PC-3 (cell line): ENCODE results near the gene C6orf52. TPM values are rescaled to one million over a fixed set of nuclear protein-coding genes. Genes with fewer than 3 reads are reported as not detected.

Experiments used
- ATAC-seq: fragments of 200-7000 bp; cut with Tn5 transposase; 2 replicates; pipeline ENCODE4 v1.9.1; 2020; ENCODE audit warnings: mild to moderate bottlenecking, moderate library complexity
- BruUV-seq: library from RNA; stranded (reverse); fragments of 400-500 nt; replicated peaks from 2 replicates; lab custom pipeline; 2021; lab: Mats Ljungman, UMichigan
- CTCF ChIA-PET: fragments of 300-600 bp; sonication (Branson Sonifier 250); formaldehyde crosslinking; loops from one replicate; lab custom pipeline; 2022; ENCODE audit warnings: antibody characterized with exemption; lab: Charles Lee
- POLR2A ChIA-PET: fragments of 300-600 bp; sonication (Branson Sonifier 250); formaldehyde crosslinking; loops from one replicate; lab custom pipeline; 2022; ENCODE audit warnings: antibody characterized with exemption; ENCODE audit not compliant: unreplicated experiment; lab: Charles Lee
- DNase-seq: peaks from one replicate; pipeline ENCODE4 v3.0.0-alpha.2; 2015
- H2AFZ ChIP-seq: fragments of 300-600 bp; sonication (generic); 2 replicates; pipeline ENCODE4 v1.6.0; 2016; ENCODE audit warnings: antibody characterized with exemption, low read length
- H3F3A ChIP-seq: fragments of 300-600 bp; sonication (generic); one replicate; pipeline ENCODE4 v1.6.0; 2017; ENCODE audit warnings: antibody characterized with exemption, low read length, control low read depth, mild to moderate bottlenecking; ENCODE audit not compliant: unreplicated experiment
- H3K27ac ChIP-seq: fragments of 300-600 bp; sonication (generic); 2 replicates; pipeline ENCODE4 v1.5.1; 2016; ENCODE audit warnings: mild to moderate bottlenecking, low read length
- H3K27me3 ChIP-seq: fragments of 300-600 bp; sonication (generic); 2 replicates; pipeline ENCODE4 v1.6.1; 2016; ENCODE audit warnings: low read length, mixed read lengths
- H3K36me3 ChIP-seq: fragments of 300-600 bp; sonication (generic); 2 replicates; pipeline ENCODE4 v1.6.1; 2016; ENCODE audit warnings: low read depth, mixed run types, low read length, mixed read lengths
- H3K4me1 ChIP-seq: fragments of 300-600 bp; sonication (generic); 2 replicates; pipeline ENCODE4 v1.5.1; 2016; ENCODE audit warnings: low read length; ENCODE audit not compliant: insufficient read depth
- H3K4me2 ChIP-seq: fragments of 300-600 bp; sonication (generic); 2 replicates; pipeline ENCODE4 v1.6.0; 2016; ENCODE audit warnings: low read length
- H3K4me3 ChIP-seq: fragments of 300-600 bp; sonication (generic); 2 replicates; pipeline ENCODE4 v1.5.1; 2016; ENCODE audit warnings: mild to moderate bottlenecking, low read length, mixed read lengths
- H3K79me2 ChIP-seq: fragments of 300-600 bp; sonication (generic); 2 replicates; pipeline ENCODE4 v1.6.1; 2017; ENCODE audit warnings: low read length, mixed read lengths
- H3K9ac ChIP-seq: fragments of 300-600 bp; sonication (generic); 2 replicates; pipeline ENCODE4 v1.6.0; 2016; ENCODE audit warnings: mild to moderate bottlenecking, low read length
- H3K9me2 ChIP-seq: fragments of 300-600 bp; sonication (generic); replicated peaks from 2 replicates; pipeline ENCODE4 v1.6.1; 2016; ENCODE audit warnings: mixed run types, low read length, mixed read lengths
- H3K9me3 ChIP-seq: fragments of 300-600 bp; sonication (generic); 2 replicates; pipeline ENCODE4 v1.6.1; 2016; ENCODE audit warnings: low read length, mixed read lengths
- H4K20me1 ChIP-seq: fragments of 300-600 bp; sonication (generic); 2 replicates; pipeline ENCODE4 v1.6.1; 2016; ENCODE audit warnings: low read length, mixed read lengths
- EZH2 ChIP-seq: fragments of 300-600 bp; sonication (generic); IDR thresholded peaks from one replicate; pipeline ENCODE4 v1.6.1; 2017; ENCODE audit warnings: antibody characterized with exemption, mild to moderate bottlenecking, low read length; ENCODE audit not compliant: unreplicated experiment
- EZH2phosphoT487 ChIP-seq: fragments of 300-600 bp; sonication (generic); IDR thresholded peaks from 2 replicates; pipeline ENCODE4 v1.6.1; 2018; ENCODE audit warnings: mild to moderate bottlenecking, antibody characterized with exemption, low read length, borderline replicate concordance
- intact Hi-C: fragments of 100-400 bp; cut with micrococcal nuclease; formaldehyde crosslinking; loops from 2 replicates; pipeline ENCODE4 v1.9.0; 2023
- total RNA-seq: library from RNA; depleted of rRNA; stranded (reverse); fragments of >200 nt; gene quantifications from 2 replicates; pipeline ENCODE4 v1.2.3, GENCODE V29; 2014
- TF ChIP-seq, protein P1 (sequence below): fragments of 300-600 bp; sonication (generic); conservative IDR thresholded peaks from 2 replicates; pipeline ENCODE4 v1.5.1; 2017; ENCODE audit warnings: antibody characterized with exemption, low read depth, mild to moderate bottlenecking, low read length

Gene C6orf52
- total RNA-seq, 1 experiment from 2014 or later: 0.80 TPM

DNA sequence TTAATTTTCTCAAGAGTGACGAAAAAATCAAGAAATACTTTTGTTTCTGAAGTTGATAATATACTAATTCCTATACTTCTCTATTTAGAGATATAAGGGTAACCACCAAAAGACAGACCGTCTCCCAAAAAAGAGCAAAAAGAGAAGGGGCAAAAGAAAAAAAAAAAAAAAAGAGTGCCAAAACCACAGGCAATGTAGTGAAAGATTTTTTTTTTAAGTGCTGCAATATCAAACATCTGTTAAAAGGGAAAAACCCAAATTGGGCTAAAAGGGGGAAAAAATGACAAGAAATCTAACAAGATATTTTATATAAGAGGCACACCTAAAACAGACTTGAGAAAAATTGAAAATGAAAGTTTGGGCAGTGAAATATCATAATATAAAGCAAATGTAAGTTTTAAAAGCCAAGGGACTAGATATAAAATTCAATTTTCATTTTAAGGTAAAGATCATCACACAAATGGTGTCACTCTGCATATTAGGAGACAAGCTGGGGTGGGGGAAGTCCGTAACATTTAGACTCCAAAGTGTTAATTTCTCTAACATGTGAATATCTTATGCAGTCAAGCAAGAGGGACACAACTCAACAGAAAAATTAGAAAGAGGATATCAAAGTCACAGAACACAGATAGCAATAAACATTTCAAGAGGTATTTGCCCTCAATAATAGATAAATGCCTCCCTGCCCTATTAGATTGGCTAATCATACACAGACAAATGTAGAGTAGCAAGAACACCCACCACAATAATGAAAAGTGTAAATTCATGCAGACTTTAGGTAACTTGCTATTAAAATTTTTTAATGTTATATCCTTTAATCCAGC lies 9.1 kb downstream of the C6orf52 start:
- Histone ChIP-seq H3K79me2 (no peaks in the 10 kb centered on the region), H3K4me3 (no peak overlapping the region), H4K20me1 (no peaks in the 10 kb centered on the region), H3K9me3 (no peaks in the 10 kb centered on the region), H3K4me1 (no peaks in the 10 kb centered on the region), H3K27me3 (no peaks in the 10 kb centered on the region), H3F3A (no peaks in the 10 kb centered on the region), H3K27ac (no peak overlapping the region), H3K36me3 (no peaks in the 10 kb centered on the region), H3K4me2 (no peak overlapping the region), H2AFZ (no peak overlapping the region), H3K9ac (no peak overlapping the region), H3K9me2 (no peaks in the 10 kb centered on the region)
- TF ChIP-seq EZH2: no peak
- TF ChIP-seq EZH2phosphoT487: no peak
- TF ChIP-seq, protein P1, sequence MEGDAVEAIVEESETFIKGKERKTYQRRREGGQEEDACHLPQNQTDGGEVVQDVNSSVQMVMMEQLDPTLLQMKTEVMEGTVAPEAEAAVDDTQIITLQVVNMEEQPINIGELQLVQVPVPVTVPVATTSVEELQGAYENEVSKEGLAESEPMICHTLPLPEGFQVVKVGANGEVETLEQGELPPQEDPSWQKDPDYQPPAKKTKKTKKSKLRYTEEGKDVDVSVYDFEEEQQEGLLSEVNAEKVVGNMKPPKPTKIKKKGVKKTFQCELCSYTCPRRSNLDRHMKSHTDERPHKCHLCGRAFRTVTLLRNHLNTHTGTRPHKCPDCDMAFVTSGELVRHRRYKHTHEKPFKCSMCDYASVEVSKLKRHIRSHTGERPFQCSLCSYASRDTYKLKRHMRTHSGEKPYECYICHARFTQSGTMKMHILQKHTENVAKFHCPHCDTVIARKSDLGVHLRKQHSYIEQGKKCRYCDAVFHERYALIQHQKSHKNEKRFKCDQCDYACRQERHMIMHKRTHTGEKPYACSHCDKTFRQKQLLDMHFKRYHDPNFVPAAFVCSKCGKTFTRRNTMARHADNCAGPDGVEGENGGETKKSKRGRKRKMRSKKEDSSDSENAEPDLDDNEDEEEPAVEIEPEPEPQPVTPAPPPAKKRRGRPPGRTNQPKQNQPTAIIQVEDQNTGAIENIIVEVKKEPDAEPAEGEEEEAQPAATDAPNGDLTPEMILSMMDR: no peak
- intact Hi-C loops: no loop called here
- CTCF ChIA-PET: no interaction called here
- DNase-seq: no peak
- ATAC-seq: no peak
- no TSS peak for BruUV-seq
- POLR2A ChIA-PET: no interaction called here

DNA sequence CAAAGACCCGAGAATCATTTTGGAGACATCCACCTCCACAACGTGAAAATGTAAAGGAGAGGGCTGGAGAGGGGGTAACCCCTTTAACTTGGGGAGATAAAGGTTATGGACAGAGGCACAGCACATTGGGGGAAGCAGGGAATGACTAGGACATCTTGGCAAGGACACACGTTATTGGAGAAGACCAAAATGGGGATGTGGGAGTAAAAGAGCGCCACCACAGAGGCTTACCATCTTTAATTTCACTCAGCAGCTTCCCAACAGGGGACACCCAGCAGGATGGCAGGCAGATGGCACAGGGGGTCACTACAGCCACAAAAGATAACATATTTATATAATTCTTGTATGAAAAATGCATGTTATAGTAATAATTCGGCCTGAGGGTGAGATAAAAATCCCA lies 9.8 kb downstream of the C6orf52 start:
- intact Hi-C loops: no loop called here
- Histone ChIP-seq H2AFZ (no peak overlapping the region), H3K4me1 (no peaks in the 10 kb centered on the region), H3K9ac (no peak overlapping the region), H4K20me1 (no peaks in the 10 kb centered on the region), H3K9me3 (no peaks in the 10 kb centered on the region), H3K4me3 (no peak overlapping the region), H3K27ac (no peak overlapping the region), H3K27me3 (no peaks in the 10 kb centered on the region), H3K4me2 (no peak overlapping the region), H3K9me2 (no peaks in the 10 kb centered on the region), H3K79me2 (no peaks in the 10 kb centered on the region), H3F3A (no peaks in the 10 kb centered on the region), H3K36me3 (no peaks in the 10 kb centered on the region)
- no TSS peak for BruUV-seq
- no peak for TF ChIP-seq EZH2phosphoT487
- TF ChIP-seq, protein P1: no peak
- ChIA-PET POLR2A (no interaction called here), CTCF (no interaction called here)
- no peak for DNase-seq
- no peak for ATAC-seq

- Histone ChIP-seq H3K9me2 (no peaks in the 10 kb centered on the region), H3K27me3 (no peaks in the 10 kb centered on the region), H3K9me3 (no peaks in the 10 kb centered on the region), H3F3A (no peaks in the 10 kb centered on the region), H3K36me3 (no peaks in the 10 kb centered on the region), H4K20me1 (no peaks in the 10 kb centered on the region), H3K79me2 (no peaks in the 10 kb centered on the region), H3K9ac (no peak overlapping the region), H3K4me1 (no peaks in the 10 kb centered on the region), H3K4me2 (no peak overlapping the region), H2AFZ (no peak overlapping the region), H3K27ac (no peak overlapping the region), H3K4me3 (no peak overlapping the region)
- BruUV-seq: no TSS peak
- TF ChIP-seq EZH2 (no peak), EZH2phosphoT487 (no peak)
- TF ChIP-seq, protein P1: no peak
- ChIA-PET CTCF (no interaction called here), POLR2A (no interaction called here)
- DNase-seq (no peak), ATAC-seq (no peak)
- intact Hi-C loops: no loop called here
Observed at GRCh38 chr6:10682355-10682988, 11.9 kb downstream of the C6orf52 start.
